ENCODE data around the gene HUS1.
"Not testable (repeated sequence)": the region's sequence is repeated elsewhere in the genome, so short reads cannot be mapped to it uniquely, and the experiment has no call there.

HUS1 gene

DNA sequence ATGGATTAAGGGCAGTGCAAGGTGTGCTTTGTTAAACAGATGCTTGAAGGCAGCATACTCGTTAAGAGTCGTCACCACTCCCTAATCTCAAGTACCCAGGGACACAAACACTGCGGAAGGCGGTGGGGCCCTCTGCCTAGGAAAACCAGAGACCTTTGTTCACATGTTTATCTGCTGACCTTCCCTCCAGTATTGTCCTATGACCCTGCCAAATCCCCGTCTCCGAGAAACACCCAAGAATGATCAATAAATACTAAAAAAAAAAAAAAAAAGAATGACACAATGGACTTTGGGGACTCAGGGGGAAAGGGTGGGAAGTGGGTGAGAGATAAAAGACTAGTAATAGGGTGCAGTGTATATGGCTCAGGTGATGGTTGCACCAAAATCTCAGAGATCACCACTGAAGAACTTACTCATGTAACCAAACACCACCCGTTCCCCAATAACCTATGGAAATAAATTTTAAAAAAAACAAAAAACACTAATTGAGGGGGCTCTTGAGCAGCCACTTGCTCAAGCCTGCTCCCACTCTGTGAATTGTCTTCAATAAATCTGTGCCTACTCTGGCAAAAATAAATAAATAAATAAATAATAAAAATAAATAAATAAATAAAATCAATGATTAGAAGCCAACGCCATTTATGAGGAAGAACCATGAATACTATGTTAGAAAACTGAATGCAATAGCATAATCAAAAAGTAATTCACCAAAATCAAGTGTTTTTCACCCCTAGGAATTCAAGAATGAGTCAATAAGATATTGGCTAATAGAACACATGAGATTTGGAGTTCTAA lies 56.1 kb downstream of the HUS1 start:
- not testable (repeated sequence) for DNase-seq (ENCODE audit: low read depth)

DNA sequence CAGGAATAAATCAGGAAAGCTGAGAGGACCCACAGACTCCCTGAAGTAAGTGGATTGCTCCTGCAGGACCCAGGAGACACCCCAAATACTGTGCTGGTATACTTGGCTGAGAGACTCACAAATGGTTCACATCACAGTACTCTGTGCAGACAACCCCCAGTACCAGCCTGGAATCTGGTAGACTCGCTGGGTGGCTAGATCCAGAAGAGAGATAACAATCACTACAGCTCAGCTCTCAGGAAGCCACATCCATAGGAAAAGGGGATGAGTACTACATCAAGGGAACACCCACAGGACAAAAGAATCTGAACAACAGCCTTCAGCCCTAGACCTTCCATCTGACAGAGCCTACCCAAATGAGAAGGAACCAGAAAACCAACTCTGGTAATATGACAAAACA lies 62.9 kb downstream of the HUS1 start:
- DNase-seq (ENCODE audit: low read depth) = not testable (repeated sequence)

DNA sequence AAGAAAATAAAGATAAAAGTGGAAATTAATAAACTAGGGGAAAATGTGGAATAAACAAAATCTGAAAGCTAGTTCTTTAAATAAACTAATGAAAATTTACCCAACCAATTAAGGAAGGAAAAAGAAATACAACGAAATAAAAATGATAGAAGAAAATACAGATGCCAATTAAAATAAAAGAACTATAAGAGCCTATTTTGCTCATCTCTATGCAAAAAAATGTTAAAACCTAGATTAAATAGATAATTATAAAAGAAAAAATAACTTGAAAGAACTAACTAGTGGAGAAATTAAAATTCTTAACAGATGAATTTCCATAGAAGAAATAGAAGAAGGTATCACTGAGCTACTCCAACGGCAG lies 63.8 kb downstream of the HUS1 start:
- no peak for DNase-seq (ENCODE audit: low read depth)

DNA sequence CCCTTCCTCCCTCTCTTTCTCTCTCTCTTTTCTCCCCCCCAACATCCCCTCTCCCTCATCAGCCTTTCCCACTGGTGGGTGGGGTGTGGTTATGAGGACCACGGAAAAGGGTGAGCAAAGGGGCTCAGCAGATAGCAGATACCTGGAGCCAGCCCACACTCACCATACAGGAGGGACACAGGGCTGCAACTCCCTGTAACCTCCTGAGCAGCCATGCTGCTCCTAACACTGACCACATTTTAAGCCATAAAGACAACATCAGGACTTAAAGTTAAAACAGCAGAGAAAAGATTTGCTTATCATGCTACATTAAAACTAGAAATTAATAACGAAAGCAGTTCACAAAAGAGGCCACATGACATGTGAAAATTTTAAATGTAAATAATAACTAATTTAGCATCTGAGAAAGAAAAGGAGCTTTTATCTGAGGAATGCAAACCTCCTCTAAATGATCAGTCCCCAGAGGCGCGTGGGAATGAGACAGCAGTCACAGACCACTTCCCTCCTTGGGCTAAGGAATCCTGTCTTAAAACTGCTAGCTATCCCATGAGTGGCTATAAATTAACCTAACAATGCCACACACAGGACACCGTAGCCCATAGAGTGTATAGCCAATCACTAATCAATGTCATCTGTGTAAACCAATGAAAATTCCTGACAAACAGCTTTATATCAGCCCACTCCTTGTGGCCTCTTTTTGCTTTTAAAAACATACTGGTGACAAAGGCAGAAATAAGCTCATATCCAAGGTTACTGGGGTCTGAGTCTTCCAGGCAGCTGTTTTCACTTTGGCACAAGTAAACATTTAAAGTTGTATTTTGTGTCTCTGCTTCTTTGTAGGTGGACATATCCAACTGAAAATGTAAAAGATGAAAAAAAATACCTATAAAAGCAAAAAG lies 64.4 kb downstream of the HUS1 start:
- no peak for DNase-seq (ENCODE audit: low read depth)

Data from stimulated activated CD8-positive, alpha-beta memory T cell treated with anti-CD3 and anti-CD28 coated beads, Interleukin-7, amount 100 ng/mL, for 24 hours (primary cell).